Ishikawa (cell line): ENCODE results near the gene NOTCH3.

Experiments used
- CEBPB ChIP-seq: IDR thresholded peaks from 2 replicates; pipeline ENCODE4 v1.6.1; 2012
- FOXM1 ChIP-seq: IDR thresholded peaks from 2 replicates; pipeline ENCODE4 v1.6.1; 2012; ENCODE audit warnings: low read depth, borderline replicate concordance
- NFIC ChIP-seq: IDR thresholded peaks from 2 replicates; pipeline ENCODE4 v1.6.1; 2012
- RAD21 ChIP-seq: IDR thresholded peaks from 2 replicates; pipeline ENCODE4 v1.6.1; 2012; ENCODE audit warnings: low read depth
- YY1 ChIP-seq: IDR thresholded peaks from 2 replicates; pipeline ENCODE4 v1.6.1; 2012; ENCODE audit warnings: low read depth
- TF ChIP-seq, protein P1 (sequence below): IDR thresholded peaks from 2 replicates; pipeline ENCODE4 v1.6.1; 2012; ENCODE audit warnings: low read depth, mild to moderate bottlenecking

DNA sequence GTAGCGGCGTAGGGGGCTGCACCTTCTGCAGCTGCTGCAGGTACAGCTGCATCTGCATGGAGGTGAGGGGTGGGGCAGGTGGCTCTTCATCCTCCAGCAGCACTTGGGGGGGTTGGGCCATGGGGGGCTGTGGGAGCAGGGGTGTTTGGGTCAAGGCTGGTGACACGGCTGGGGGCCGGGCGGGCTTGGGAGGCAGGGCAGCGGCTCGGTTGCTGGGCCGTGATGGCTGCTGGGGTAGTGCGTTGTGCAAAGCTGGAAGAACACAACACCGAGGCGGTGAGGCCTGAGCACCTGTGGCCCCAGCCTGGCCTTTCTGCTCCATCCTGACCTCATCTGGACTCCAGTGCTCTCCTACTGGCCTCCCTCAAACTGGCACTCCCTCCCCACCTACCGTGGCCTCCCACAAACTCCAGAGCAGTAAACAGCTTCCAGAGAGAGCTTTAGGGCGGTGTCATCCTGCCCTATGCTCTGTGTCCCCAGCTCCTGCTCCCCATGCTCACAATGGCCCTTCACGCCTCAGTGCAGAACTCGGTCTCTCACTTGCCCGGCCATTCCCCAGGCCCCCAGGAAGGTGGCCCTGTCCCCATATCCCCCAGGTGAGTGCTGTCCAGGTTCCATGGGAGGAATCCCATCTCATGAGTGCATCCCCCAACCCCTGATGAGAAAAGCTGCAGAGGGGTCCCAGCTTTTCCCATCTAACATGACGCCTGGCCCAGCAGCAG lies 42.6 kb upstream of the NOTCH3 start:
- TF ChIP-seq RAD21 (no peak), YY1 (no peak), NFIC (no peak), FOXM1 (no peak), CEBPB (no peak)
- TF ChIP-seq, protein P1, sequence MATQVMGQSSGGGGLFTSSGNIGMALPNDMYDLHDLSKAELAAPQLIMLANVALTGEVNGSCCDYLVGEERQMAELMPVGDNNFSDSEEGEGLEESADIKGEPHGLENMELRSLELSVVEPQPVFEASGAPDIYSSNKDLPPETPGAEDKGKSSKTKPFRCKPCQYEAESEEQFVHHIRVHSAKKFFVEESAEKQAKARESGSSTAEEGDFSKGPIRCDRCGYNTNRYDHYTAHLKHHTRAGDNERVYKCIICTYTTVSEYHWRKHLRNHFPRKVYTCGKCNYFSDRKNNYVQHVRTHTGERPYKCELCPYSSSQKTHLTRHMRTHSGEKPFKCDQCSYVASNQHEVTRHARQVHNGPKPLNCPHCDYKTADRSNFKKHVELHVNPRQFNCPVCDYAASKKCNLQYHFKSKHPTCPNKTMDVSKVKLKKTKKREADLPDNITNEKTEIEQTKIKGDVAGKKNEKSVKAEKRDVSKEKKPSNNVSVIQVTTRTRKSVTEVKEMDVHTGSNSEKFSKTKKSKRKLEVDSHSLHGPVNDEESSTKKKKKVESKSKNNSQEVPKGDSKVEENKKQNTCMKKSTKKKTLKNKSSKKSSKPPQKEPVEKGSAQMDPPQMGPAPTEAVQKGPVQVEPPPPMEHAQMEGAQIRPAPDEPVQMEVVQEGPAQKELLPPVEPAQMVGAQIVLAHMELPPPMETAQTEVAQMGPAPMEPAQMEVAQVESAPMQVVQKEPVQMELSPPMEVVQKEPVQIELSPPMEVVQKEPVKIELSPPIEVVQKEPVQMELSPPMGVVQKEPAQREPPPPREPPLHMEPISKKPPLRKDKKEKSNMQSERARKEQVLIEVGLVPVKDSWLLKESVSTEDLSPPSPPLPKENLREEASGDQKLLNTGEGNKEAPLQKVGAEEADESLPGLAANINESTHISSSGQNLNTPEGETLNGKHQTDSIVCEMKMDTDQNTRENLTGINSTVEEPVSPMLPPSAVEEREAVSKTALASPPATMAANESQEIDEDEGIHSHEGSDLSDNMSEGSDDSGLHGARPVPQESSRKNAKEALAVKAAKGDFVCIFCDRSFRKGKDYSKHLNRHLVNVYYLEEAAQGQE, result no peak
